RPMI8226 (cell line): ENCODE results near the gene GPC6.

Experiments
- DNase-seq: peaks from one replicate; pipeline ENCODE4 v3.0.0-alpha.2; 2015

The GPC6 gene

DNA sequence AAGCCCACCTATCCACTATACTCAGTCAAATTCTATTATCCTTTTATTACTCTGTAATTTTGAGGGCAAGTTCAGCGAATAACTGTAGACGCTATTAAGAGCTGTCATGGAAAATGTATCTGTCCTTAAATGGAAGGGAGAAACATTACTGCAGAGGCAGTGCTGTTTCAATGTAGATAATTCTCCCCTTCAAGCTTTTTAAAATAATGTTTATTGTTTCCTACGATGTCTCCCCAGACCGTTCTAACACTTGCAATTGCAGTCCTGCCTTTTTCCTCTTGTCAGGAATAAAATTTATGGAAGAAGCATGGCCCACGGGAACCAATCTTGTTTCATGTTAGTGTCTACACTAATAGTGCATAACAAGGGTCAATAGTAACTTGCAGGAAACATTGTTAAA is 159.5 kb downstream of the GPC6 start:
- DNase-seq, result no peak

DNA sequence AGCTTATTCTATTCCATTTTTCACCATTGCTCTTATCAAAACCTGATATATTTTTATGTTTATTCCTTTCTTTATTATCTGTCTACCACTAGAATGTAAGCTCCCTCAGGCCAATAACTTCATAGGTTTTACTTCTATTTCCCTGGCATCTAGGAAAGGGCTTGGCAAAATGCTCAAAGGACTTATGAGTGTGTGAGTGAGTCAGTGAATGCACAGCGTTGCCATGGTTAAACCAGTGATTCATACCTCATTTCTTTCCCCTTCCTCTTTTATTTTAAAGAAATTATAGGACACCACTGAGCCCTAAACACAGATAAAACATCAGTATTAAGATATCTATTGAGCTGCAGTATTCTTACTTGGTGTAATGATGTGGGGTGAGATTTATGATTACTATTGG is 162.1 kb downstream of the GPC6 start:
- DNase-seq, result no peak

DNA sequence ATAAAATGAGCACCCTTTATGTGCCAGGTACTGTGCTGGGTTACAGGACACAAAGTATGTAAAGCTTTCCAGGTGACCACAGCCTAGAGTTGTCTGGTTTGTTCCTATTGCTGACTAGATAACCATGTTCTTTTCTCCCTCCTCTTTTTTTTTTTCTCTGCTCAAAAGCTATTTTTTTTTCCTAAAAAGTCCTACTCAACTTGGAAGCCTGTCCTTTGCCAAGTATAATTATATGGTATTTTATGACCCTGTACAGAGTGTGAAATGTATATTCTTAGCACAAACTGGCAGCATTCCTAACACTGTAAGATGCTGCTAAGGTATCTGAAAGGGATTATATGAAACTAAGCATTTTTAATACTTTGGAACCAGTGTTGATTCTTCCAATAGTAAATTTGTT is 171.0 kb downstream of the GPC6 start:
- DNase-seq, result no peak

DNA sequence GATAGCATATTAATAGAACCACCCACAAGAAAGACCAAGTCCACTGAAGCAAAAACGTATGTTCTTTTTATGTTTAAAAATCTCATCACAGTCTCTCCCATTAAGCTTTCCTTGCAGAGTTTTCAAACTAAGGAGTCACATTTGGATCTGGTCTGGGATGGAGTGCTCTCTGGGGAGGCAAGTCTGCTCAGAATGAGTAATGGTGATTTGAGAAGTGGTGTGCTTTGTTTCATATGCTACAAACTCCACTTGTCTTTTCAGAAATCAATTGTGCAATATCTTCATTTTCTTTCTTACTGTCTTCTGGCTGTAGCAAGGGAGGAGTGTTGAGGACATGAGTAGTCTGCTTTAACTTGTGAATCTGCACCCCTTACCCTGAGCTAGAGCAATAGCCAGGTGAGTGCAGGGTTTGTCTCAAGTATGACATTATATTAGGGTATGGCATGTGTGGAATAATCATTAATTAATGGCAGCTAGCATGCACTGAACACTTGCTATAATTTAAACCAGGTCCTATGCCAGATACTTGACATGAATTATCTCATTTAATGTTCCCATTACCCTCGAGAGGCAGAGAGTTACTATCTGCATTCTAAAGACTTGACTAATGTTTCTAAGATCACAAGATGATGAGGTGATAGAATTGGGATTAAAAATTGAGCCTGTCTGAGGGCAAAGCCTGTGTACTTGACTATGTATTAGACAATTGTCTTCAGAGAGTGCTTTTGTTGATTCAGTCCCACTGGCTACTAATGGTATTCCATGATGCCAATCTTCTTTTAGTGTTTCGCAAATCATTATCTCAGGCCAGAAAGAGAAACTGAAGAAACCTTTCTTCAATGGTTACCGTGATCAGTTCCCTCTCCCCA is 171.8 kb downstream of the GPC6 start:
- no peak for DNase-seq

DNA sequence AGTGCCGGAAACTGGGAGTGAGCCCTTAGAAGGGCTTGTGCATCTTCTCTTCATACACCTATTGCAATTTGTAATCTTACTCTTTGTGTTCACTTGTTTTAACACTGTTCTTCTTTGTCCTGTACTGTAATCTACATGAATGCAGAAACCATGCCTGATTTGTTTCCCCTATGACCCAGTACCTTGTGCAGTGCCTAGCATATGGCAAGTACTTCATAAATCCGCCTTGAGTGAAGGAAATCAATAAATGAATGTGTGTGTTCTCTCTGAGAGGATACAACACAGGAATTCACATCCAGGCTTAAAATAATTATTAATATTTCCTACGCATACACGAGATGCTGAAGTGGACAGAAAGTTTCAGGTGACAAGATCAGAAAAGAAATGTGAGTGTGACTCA is 172.6 kb downstream of the GPC6 start:
- no peak for DNase-seq

DNA sequence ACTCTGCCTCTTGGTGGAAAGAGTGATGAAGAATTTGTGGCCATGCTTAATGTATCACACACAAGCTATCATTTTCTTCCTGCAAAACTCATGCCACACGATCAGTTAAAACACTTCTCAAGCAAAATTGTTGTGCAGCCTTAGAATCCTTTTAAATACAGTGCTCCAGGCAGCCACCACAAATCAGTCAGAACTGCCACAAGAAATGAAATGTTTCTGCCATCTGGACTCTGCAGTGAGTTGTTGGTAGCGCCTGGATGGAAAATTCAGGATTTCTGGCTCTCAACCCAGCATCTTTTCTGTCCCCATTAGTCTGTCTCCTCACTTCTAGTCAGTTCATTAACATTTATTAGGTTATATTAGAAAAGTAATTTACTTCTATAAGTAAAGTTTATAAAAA is 179.5 kb downstream of the GPC6 start:
- DNase-seq, result no peak

DNA sequence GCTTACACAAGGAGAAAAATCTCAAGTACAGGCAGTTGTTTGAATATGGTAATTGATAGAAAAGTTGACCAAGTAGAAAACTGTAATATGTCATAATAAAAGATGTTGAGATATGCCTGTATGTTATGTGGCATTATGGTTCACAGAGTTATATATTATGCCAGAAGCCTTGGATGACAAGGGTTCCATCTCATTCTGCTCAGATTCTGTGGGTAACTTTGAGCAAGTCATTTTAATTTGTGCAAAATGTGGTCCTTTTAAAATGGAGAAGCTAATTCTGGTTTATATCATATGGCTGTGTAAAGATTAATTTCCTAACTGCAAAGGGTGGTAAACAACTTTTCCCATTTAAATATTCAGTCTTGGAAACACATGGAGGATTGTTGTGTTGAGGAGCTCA is 180.9 kb downstream of the GPC6 start:
- no peak for DNase-seq

DNA sequence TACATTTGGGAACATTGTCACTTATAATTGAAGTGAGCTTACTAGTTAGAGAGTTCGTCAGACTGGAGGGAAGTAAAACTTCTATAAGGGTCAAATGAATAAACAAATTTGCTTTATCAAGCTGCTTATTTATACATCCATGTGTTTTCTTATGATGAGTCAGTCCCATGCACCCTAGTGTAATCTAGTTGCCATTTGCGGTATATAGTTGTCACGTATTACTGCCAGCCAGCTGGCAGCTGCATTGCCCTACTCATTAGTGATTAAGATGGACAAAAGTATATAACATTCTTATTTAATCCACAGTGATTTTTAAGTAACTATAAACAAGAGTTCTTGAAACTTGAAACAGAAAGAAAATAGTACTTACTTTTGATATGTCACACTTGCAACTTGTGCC is 182.4 kb downstream of the GPC6 start:
- DNase-seq, result no peak

DNA sequence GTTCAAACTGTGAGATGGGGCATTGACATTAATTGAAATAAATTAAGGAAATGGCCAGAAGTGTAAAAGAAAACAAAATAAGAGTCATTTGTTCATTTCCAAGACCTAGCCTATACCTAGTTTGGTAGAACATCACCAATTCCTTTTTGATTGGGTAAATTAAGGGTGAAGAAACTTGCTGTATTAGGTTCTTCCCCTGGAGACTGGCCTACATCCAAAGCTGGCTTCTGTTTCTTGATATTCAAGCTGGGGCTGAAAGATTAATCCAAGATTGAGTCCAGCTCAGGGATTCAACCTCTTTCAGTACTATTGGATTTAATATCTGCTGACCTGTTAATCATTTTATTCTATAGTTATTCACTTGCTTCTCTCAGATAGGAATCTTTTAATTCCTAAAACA is 183.2 kb downstream of the GPC6 start:
- no peak for DNase-seq

DNA sequence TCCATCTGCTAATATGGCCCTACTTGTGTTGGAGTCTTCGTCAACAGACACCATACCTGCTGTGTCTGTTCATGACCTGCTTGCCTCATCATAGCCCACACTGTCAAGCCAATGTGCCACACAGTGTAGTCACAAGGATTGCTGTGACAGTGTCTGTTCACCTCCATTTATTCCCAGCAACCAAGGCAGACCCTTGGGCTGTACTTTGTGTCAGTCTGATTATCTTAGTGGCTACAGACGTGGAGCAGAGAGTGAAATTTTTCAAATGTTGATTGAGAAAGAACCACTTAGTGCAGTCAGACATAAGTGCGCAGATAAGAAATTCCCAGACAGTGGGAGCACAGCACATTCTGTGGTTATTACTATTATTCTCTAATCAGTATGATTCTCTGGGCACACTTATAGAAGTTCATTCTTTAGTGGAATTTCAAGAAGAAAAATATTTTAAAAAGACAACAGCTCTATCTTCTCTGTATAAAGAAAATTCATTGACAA is 184.6 kb downstream of the GPC6 start:
- no peak for DNase-seq

DNA sequence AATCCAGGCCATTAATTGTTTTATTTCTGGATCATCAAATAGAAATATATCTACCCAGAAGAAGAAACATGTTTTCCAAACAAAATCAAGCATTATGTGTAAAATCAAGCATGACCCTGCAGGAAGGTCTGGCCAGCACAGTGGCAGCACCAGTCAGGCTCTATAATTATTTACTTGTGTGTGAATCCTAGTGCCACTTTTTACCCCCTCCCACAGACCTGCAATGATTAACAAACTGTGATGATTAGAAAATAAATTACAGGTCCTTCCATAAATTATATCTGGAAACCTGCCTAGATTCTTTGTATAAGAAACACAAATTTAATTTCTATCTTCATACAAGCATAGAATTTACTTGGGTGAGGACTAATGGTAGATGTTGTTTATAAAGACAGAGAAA is 186.1 kb downstream of the GPC6 start:
- no peak for DNase-seq

DNA sequence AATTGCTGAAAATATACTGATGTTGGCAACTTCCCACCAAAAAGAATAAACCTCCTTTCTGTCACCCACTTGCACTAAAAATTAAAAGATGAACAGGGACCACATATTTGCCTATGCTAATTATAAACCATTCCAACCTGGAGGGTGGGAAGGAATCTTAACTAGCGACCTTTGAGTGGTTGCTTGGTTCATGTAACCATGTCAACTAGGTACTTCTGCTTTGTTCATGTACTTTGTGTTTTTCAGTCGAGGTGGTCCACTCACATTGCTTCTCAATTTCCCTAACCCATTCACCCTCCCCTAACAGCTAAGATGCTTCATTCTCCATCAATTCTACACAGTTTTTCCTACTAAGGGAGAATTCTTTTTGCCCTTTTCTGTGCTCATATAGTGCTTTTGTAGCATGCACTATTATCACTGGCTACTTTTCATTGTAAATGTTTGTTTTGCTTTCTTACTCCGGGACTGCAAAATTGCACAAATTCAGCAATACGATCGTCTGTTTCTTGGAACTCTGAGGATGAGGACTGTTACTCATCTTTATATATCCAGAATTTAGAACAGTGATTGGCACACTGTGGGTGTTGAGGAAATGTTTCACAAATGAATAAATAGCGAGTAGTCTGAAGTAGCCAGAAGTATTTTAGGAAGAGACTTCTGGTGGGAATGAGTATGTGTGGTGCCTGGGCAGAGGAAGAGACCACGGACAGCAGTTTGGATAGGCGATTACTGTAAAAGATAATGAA is 187.5 kb downstream of the GPC6 start:
- DNase-seq, result no peak

DNA sequence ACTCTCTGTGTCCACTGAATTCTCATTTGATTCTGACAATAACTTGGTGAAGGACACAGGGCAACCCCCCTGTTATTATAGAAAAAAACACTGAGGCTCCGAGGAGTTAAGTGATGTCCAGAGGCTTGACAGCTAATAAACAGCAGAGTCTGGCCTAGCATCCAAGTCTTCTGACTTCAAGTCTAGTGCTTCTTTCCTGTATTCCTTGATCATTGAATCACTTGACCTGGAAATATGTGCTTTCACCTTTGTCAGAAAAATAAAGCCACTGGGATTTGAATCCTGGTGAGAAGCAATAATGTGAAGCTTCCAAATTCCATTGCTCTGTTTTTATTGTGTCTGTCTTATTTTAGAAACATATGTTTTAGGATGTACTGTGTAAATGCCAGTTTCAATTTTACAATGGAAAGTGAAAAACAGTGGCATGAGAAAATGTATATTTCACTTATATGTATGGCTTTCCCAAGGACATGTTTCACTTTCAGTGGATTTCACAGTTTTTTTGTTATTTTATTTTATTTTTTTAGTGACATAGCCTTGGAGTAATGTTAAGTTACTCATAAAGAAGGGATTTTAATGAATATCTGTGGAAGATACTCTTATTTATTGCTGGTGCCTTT is 190.2 kb downstream of the GPC6 start:
- DNase-seq, result no peak

DNA sequence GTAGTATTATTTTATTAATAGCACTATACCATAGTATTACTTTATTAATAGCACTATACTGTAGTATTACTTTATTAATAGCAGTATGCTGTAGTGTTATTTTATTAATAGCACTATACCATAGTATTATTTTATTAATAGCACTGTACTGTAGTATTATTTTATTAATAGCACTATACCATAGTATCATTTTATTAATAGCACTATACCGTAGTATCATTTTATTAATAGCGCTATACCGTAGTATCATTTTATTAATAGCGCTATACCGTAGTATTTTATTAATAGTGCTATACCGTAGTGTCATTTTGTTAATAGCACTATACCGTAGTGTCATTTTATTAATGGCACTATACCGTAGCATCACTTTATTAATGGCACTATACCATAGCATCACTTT is 191.8 kb downstream of the GPC6 start:
- DNase-seq, result no peak

DNA sequence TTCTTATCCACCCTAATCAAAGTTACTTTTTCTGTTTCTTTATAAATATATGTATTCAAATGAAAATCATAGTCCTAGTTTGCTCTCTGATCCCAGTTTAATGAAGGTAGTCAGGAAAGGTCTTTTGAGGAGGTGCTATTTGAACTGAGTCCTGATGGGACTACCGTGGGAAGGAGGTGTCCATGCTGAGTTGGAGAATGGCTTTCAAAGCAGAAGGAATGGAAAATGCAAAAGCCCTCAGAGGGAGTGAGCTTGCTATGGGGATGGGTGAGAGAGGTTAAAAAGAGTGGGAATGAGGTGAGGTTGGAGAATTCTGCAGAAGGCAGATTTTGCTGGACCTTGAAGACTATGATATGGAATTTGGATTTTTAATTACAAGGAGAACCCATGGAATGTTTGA is 193.6 kb downstream of the GPC6 start:
- no peak for DNase-seq

DNA sequence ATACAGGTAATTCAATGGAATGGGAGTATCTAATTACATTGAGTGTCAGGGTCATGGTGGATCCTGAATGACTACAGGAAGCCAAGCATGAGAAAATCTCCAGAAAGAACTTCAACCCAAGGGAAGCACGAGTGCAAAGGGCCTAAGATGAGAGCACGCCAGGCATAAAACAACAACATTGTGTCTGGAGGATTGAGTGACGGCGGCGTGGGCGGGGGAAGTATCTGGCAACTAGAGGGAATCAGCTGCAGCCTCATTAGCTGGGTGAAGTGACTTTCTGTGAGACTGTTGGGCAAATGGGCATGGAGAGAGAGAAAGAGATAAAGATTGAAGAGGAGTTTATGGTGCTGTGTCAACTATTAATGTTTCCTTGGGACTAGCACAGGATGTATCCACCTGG is 194.3 kb downstream of the GPC6 start:
- DNase-seq, result no peak

DNA sequence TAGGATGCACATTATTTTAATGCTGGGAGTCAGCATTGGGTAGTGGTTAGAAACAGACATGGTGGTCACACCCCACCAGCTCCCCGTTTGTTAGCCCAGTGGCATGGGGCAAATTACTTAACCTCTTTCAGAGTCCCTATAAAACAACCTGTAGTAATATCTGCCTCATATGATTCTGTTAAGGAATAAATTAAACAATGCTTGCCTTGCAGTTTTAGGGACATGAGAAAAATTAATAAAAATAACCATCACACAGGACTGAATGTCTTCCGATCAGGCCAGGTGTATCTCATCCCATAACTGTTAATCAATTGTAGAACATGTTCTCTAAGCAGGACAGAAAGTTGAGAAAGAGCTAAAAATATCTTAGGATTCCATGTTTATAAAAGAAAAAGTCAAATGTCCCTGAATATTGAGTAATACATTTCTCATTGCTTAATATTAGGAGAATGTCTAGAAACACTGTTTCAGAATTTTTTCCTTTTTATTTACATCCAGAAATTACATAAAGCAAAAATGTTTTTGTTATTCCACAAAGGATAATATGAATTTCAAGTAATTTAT is 196.5 kb downstream of the GPC6 start:
- DNase-seq, result no peak

DNA sequence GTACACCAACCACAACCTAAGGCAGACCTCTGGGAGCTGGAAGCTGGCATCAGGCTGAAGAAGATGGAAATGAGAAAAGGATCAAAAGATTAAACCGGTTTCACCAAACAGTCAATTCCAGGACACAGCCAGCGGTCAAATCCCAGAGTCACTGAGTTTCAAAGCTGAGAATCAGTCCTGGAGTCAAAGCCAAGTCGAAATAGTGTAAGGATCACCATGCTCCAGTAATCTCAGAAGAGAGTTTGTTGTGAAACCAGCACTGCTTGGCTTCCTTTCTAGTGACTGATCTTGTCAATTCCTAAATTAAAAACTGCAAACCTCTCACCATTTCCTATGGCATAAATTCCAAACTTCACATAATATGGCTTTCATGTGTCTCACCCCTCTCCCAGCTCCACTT is 198.8 kb downstream of the GPC6 start:
- no peak for DNase-seq

DNA sequence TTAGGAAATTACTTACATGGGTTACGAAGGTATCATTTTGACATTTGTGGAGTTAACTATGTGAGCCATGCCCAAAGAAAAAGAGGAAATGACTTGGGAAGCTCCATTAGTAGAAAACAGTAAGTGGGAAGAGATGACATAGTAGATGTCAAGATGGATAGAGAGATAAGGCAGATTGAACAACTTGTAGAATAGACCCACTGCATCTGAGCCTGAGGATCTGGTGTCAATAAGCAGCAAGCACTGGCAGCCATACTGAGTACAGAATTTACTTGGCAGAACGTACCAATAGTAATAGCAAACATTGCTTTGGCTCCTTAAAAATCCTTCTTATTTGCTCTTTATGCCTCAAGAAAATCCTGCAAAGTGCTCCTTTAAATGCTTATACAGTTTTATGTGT is 203.8 kb downstream of the GPC6 start:
- DNase-seq, result no peak

DNA sequence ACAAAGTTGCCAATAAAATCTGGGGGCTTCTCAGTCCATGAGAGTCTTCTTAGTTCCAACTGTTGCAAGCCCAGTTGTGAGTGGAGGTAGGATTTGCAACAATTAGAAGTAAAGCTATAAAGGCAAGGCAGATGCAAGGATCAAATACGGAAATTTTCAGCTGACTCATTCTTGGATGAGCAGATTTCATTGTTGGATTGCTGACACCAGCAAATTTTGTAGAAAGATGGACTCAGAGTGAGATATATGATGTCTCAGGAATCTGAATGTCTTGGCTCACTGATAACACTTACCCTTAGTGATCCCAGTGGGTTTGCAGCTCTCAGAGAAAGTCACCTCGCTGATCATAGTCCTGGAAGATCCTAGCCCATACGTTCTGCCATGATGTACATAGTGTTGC is 209.0 kb downstream of the GPC6 start:
- no peak for DNase-seq

DNA sequence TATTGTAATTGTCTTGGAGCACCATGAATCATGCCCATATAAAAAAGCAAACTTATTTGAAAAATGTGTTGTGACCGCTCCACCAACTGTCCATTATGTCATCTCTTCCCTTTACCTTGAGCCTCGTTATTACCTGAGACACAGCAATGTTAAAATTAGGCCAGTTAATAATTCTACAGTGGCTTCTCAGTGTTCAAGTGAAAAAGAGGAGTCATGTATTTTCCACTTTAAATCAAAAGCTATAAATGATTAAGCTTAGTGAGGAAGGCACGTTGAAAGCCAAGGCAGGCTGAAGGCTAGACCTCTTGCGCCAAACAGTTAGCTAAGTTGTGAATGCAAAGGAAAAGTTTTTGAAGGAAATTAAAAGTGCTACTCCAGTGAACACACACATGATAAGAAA is 210.5 kb downstream of the GPC6 start:
- DNase-seq, result no peak

DNA sequence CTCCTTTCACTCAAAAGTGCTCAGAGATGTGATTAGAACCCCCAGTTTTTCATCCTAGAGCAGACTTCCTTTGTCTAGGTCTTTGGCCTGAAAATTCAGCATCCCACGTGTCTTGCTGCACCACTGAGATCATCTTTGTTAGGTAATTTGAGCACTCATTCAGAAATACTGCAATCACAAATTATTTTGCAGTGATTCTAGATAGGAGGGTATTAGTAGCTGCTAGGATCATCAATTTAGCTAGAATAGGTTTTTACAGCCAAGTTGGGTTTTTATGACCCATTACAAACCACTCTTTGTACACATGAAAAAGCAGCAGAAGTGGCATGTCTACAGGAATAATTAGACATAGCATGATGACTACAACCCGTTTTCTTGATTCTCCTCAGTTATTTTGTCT is 219.6 kb downstream of the GPC6 start:
- DNase-seq, result no peak

DNA sequence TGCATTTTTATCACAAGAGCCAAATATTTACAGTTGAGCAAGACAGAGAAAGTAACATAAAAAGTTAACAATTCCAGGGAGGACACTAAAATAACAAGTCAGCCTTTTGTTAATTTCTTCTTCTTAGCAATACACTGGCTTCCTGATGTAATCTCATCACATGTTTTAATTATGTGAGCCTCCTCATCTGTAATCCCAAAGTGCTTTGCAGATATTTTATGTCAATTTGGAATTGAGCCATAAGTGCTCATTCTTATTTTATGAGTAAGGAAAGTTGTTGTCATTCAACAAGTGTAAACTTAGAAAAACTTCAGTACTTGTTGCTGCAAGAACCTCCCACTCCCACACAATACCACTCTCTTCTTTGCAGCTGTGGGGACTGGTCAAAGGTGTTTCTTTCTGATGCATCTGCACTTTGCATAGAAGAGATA is 223.6 kb downstream of the GPC6 start:
- DNase-seq, result no peak

DNA sequence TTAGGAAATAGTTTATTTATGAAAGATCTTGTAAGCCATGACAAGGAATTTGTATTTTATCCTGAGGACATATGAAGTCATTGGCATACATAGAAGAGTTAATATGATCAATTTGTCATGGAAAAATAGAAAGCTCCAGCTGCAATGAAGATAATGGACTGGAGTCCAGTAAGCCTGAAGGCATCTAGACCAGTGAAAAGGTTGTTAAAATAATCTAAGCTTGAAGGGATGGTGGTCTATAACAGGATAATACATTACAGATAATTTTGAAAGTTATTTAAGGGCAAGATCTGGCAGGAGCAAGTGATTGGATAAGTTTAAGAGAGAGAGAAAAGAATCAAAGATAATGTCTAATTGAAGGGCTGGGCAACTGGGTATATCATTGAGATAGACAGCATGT is 224.2 kb downstream of the GPC6 start:
- DNase-seq, result no peak
